ENCODE results near the gene CLECL1. TPM values are rescaled to one million over a fixed set of nuclear protein-coding genes. Genes with fewer than 3 reads are reported as not detected.

The CLECL1 gene
- total and polyA plus RNA-seq, 2 of the 8 experiments (the other 6 are each of a cell fraction or from before 2014, with no cell fraction given), result not detected

GRCh38 chr12:9763025-9763424 is 30.1 kb upstream of the CLECL1 start (continued):
- TF ChIP-seq BCL11A (IDR thresholded peaks at IDR 0.05; ENCODE audit: low read depth in 2 of 2, low read length in 2 of 2), result no peak
- TF ChIP-seq SP4 (IDR thresholded peaks at IDR 0.05; ENCODE audit: low read length), result no peak
